Occipital lobe (tissue), 2 donors: ENCODE results near the gene GLRX2. TPM values are rescaled to one million over a fixed set of nuclear protein-coding genes. Genes with fewer than 3 reads are reported as not detected.

Experiments
- DNase-seq: peaks from one replicate; lab custom pipeline; 2025; lab: John Stamatoyannopoulos, UW
- total RNA-seq: library from RNA; depleted of rRNA; stranded (reverse); fragments of >200 nt; gene quantifications from one replicate; pipeline ENCODE4 v1.2.3, GENCODE V29; 2014

GLRX2 gene
- total RNA-seq, 1 donor from 2014 or later: 19.7 TPM

DNA sequence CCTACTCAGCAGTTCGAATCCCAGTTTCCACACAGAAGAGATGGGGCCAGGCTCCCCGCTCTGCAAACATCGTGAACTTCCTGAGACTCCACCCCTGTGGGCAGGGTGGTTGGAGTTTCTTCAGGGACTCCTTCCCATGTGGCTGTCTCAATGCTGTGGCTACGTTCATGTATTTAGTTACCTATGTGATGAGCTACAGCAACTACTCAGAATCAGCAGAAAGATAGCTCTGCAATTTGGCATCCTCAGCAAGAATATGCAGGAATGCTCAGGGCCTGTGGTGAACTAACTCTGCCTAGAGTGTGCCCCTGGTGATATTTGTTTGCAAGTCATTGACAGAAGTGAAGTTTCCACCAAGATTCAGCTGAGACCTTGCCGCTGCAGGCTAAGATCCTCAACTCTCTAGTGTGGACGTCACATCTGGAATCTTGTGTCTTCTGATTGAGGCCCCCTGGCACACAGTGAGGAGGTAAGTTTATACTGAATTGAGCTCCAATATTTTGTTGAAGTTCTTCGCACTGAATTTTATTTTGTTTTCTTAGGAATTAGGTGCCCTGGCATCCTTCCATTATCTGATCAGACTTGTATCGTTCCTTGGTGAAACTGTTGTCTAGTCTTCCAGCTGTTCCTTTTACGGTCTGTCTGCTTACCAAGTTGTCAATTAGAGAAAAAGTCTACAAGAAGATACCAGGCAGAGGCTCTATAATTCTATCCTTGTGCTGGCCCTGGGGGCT, 8.2 kb upstream of the GLRX2 start:
- DNase-seq: no peak

DNA sequence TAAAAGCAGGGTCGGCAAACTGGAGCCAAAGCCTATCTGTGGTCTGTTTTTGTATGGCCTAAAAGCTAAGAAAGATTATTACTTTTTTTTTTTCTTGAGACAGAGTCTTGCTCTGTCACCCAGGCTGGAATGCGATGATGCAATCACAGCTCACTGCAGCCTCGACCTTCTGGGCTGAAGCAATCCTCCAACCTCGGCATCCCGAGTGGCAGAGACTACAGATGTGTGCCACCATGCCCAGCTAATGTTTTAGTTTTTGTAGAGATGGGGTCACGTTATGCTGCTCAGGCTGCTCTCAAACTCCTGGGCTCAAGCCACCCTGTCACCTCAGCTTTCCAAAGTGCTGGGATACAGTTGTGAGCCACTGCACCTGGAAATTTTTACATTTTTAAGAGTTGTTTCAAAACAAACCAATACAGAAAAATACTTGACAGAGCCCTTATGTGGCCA, 6.5 kb upstream of the GLRX2 start:
- no peak for DNase-seq

DNA sequence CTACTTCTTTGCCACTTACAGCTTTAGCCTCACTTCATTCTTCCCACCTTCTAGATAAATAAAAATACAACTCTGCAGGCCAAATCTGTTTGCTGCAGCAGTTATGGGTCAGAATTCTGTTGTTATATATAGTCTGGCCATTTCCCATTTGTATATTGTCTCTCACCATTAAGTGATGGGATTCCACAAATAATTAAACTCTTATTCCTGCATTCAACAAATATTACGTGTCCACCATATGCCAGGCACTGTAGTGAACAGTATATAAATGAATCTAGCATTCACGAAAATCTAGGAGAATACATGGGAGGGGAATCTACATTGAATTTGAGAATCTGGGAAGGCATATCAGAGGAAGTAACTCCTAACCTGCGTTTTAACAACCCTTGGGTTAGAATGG, 5.7 kb upstream of the GLRX2 start:
- no peak for DNase-seq

DNA sequence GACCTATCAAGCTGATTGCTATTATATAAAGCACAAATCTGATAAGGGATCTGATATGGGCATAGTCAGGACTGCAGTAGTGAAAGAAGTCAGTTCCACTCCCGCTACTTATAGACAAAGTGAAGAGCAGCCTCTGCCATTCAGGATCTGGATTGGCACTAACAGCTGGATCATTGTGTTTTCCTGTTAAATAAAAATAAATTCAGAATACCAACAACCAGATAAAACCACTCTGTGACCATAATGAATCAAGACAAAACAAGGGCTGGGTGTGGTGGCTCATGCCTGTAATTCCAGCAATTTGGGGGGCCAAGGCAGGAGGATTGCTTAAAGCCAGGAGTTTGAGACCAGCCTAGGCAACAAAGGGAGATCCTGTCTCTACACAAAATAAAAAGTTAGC, 5.0 kb upstream of the GLRX2 start:
- no peak for DNase-seq

DNA sequence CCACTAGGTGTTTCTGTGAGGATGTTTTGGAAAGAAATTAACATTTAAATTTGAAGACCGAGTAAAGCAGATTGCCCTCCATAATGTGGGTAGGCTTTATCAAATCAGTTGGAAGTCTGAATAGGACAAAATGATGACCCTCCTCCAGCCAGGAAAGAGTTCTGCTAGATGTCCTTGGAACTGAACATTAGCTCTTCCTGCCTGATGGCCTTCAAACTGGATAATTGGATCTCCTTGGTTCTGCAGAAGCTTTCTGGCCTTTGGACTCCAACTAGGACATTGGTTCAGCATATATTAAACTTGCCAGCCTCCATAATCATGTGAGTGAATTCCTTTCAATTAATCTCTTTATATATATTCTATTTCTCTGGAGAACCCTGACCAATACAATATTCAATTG, 4.4 kb upstream of the GLRX2 start:
- DNase-seq: no peak

DNA sequence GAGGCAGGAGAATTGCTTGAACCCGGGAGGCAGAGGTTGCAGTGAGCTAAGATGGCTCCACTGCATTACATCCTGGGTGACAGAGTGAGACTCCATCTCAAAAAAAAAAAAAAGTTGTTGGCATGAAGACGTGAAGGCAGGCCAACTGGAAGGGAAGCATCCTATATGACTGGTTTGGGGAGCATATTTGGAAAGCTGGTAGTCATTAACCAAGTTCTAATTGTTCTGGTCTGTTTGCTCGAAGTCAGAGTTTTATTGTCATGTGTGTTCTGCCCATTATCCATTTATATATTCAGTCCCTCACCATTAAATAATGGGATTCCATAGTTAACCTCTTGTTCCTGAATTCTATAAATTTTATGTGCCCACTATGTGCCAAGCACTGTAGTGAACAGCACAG, 3.3 kb upstream of the GLRX2 start:
- no peak for DNase-seq

DNA sequence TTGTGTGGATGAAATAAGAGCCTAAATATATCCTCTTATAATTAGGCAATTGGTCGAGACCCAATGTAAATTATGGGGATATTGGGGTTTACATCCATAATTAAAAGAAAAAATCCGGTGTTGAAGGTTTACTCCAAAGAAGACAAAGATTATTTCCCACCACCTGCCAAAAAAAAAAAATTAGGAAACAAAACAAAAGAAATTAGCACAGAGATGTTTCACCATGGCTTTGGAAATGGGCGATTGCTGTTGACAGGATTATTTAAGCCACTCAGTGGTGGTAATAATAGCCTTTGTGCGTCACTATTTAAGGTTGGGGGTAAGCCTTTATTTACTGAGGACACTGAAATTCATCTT, 585 bp upstream of the GLRX2 start:
- DNase-seq: no peak

DNA sequence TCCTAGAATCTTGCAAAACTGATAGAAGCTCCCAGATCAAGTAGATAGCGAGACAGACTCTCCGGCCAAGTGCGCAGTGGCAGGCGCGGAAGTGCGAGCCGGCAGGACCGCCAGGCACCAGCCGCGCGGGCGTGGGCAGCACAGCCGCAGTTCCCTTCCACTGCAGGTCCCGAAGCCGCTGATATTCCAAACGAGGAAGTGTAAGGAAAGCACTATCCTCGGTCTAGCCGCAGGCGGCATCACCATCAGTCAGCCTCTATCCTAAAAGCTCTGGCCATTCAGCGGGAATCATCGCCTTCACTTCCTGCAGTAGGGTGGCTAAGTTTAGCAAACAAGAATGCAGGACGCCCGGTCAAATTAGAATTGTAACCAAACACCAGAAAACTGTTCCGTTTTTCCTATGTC, 710 bp downstream of the GLRX2 start:
- DNase-seq: peak; percentile 29

DNA sequence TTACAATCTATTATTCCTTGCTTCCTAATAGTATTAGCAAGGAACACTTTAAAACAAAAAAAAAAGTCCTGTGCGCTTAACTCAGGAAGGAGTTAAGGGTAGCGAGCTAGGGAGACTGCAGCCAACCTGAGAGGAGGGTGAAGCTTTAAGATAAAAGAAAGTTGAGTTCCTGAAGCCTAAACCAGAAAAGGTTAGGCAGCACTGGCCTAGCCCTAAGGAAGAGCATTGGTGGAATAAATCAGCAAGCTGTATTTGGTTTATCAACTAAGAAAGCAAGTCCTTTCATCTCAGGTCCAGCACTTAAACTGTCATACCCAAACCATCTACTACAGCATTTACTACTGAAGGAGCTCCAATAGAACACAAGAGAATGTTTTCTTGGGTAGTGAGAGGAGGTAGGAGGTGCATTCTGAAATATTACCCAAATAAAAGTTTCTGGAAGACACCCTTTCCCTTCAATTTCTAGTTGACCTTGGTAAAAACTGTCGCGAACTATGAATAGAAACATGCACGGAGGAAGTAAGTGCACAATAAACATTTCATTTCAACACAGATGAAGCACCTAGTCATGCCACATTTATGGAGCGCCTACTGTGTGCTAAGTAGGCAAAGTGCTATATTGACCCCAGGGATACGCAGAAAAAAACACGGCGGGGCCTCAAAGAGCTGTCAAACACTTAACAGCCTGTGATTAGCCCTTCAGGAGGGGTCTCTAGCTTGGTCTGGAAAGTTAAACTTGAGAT, 1.3 kb downstream of the GLRX2 start:
- no peak for DNase-seq

DNA sequence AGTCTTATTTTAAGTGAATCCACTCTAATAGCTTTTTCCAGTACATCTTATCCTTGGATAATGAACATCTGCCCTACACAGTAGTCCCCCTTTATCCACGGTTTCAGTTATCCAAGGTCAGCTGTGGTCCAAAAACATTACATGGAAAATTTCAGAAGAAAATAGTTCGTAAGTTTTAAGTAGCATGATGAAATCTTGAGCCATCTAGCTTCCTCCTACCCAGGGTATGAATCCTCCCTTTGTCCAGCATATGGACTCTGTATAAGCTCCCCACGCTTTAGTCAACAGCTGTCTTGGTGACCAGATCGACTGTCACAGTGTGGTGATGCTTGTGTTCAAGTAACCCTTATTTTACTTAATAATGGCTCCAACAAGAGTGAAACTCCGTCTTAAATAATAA, 2.6 kb downstream of the GLRX2 start:
- DNase-seq: no peak

DNA sequence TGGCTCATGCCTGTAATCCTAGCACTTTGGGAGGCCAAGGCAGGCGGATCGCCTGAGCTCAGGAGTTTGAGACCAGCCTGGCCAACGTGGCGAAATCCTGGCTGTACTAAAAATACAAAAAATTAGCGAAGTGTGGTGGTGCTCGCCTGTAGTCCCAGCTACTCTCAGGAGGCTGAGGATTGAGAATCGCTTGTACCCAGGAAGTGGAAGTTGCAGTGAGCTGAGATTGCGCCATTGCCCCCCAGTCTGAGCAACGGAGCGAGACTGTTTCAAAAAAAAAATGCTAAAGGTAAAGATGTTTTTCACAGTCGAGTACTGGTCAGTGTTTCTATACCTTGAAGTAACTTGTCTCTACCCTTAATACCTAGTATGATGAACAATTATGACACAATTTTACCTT, 11.1 kb downstream of the GLRX2 start:
- no peak for DNase-seq

DNA sequence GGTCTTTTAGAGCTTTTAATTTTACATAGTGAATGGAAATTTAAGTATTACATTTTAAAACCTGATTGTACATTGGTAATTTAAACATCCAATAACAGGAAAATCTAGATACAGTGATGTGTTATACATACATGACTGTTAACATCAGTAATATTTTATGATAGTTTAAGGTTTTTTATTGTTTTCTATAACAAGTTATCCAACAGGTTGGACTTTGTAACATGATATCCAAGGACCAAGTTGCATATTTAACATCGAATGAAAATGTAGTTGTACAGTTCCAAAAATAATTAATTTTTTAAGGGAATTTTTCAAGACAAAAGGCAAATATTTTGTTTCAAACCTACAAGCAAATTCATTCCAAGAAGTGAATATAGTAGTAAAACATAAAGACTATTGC, 14.3 kb downstream of the GLRX2 start:
- no peak for DNase-seq

DNA sequence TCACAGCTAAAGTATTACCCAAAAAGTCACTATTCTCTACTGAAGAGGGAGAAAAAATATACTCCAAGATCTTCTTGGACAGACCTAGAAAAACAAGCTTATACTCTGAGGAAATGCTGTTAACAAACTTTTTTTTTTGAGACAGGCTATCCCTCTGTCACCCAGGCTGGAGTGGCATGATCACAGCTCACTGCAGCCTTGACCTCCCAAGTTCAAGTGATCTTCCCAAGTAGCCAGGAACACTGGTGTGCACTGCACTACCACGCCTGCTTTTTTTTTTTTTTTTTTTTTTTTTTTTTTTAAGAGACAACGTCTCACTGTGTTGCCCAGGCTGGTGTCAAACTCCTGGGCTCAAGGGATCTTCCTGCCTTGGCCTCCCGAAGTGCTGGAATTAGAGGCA, 17.3 kb downstream of the GLRX2 start:
- DNase-seq: no peak

DNA sequence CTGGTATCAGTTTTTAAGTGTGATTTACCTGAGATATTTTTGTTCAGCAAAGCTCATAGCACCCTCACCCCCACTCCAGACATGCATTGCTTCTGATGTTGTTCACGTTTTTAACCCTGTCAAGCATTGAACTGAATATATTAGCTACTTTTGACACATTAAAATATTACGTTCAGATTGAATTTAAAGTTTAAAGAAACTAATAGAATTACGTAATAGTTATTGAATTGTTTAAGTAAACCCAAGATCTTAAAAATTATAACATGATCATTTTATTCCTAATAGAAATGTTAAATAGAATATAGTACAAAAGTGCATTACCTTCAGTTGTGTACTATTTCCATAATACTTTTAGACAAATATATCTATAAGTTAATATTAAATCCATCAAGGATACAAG, 18.9 kb downstream of the GLRX2 start:
- DNase-seq: no peak

DNA sequence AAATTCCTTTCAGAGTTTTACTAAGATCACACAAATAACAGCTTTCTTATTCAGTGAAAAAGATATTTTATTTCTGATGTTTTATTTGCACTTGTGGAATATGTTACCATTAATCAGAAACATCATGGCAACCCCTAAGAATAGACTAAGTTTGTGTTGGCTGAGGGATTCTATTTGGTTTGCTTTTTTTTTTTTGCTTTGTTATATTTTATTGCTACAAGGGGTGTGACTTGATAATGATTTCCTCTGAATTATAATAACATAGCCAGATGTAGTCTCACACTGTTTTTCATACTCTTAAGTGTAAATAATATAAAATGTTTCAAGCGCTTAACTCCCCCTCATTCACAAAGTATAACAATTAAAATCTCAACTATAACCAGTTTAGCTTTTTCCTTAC, 20.0 kb downstream of the GLRX2 start:
- no peak for DNase-seq

DNA sequence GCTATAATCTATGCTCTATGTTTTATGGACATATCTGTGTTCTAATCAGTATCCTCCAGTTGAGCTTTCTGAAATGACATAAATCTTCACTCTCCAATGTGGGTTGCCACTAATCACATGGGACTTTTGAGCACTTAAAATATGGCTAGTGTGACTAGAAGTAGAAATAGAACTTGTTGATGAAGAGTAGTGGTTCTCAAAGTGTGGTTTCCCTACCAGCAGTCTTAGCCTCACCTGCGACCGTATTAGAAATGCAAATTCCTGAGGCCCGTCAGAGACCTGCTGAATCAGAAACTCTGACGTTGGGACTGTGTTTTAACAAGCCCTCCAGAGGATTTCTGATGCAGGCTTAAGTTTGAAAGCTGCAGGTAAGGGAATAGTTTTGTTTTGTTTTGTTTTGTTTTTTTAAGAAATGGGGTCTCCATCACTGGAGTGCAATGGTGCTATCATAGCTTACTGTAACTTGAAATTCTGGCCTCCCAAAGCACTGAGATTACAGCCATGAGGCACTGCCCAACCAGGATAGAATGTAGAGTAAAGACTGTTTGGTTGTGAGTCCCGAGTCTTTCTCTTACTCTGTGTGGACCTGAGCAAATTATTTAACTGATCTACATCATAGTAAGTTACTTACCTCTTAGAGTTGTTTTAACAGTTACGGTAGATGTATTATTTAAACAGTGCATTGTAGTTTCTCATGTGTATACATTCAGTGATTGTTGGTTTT, 21.7 kb downstream of the GLRX2 start:
- no peak for DNase-seq

DNA sequence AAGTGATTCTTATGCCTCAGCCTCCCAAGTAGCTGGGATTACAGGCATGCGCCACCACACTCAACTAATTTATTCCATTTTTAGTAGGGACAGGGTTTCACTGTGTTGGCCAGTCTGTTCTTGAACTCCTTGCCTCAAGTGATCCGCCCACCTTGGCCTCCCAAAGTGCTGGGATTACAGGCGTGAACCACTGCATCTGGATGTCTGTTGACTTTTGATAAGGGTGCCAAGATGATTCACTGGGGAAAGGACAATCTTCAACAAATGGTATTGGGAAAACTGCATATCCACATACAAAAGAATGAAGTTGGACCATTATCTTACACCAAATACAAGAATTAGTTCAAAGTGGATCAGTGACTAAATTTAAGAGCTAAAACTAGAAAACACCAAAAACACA, 26.0 kb downstream of the GLRX2 start:
- DNase-seq: no peak

DNA sequence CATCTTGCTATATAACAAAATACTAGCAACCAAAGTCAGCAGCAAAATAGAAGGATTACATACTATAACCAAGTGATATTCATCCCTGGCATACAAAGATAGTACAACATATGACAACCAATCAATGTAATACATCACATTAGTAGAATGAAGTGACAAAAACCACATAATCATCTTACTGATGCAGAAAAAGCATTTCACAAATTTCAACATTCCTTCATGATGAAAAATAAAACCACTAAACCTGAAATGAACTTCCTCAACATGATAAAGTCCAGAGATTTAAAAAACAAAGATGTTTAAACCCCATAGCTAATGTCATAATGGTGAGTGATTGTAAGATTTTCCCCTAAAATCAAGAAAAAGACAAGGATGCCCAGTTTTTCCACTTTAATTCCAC, 27.2 kb downstream of the GLRX2 start:
- DNase-seq: no peak

DNA sequence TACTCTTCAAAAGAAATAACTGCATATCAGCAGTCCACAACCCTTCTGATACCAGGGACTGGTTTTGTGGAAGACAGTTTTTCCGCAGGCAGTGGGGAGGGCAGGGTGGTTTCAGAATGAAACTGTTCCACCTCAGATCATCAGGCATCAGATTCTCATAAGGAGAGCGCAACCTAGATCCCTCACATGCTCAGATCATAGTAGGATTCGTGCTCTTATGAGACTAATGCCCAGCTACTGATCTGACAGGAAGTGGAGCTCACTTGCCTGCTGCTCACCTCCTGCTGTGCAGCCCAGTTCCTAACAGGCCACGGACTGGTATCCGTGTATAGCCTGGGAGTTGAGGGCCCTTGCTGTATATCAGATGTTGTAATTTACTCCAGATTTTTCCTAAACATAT, 34.3 kb downstream of the GLRX2 start:
- DNase-seq: no peak

DNA sequence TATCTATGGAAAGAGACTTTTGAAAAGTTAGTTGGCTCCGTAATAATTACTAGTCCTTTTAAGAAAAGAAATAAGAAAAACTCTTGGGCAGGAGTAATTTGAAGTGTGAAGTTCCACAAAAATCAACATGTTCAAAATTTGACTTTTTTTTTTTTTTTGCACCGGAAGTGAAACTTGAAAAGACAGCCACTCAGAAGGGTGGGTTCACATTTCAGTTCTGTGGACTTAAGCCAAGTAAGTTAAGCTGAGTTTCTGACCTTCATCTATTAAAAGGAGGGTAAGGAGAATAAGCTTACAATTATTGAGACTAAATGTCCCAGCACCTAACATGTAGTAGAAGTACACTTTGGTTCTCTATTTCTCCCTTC, 34.8 kb downstream of the GLRX2 start:
- no peak for DNase-seq

DNA sequence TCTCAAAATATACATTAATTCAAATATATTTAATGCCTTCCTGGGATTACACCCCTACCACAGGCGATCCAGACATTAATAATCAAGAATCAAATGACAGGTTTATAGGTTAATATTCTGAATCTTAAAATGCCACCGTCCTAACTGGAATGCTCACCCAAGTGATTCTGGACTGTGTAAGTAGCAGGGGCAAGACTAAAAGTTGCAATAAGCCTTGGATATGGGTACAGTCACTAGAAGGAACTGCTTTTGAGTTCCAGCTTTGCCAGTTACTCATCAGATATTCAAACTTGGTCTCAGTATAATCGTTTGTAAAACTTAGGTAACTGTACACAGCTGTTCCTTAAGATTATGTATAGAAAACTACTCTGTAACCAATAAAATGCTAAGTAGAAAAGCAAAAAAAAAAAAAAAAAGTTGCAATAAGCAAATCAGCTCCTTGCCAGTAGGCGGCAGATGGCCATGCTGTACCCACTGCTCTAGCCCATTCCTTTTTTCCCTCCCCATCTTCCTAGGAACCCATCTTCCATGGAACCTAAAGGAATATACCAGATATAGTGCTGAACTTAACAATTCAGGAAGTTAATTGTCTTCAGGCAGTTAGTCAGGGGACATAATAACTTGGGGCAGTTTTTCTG, 35.3 kb downstream of the GLRX2 start:
- DNase-seq: no peak

DNA sequence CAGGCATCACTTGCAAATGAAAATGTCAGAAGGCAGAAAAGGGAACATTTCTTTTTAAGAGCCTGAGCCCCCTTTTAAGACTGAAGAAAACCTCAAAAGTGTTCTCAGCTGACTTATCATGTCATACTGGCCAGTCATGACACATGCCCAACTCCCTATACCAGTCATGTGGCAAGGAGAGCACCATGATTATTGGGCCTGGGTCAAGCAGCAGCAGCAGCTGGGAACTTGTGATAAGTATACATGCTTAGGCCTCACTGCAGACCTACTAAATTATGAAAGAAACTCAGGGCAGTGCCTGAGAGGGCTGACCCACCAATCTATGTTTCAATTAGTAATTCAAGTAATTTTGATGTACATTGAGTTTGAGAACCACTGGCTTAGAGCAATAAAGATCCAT, 37.2 kb downstream of the GLRX2 start:
- no peak for DNase-seq
